Body of pancreas (tissue), 4 donors: ENCODE measurements around the gene POLD1.
"Not testable (repeated sequence)": the region's sequence is repeated elsewhere in the genome, so short reads cannot be mapped to it uniquely, and the experiment has no call there.

Experiments used
- CTCF ChIP-seq, 7 experiments: fragments of 450-650 bp in 4 of 7; fragments of 200-600 bp in 3 of 7; sonication (generic) in 3 of 7; IDR thresholded peaks; one replicate each; pipeline ENCODE4 v1.5.1; 2016 to 2019; ENCODE audit warnings: antibody characterized with exemption in 7 of 7
- POLR2A ChIP-seq, 3 donors: fragments of 450-650 bp; IDR thresholded peaks; one replicate each; pipeline ENCODE4 v1.6.1; 2016; ENCODE audit warnings: antibody characterized with exemption in 3 of 3, mild to moderate bottlenecking in 2 of 3

DNA sequence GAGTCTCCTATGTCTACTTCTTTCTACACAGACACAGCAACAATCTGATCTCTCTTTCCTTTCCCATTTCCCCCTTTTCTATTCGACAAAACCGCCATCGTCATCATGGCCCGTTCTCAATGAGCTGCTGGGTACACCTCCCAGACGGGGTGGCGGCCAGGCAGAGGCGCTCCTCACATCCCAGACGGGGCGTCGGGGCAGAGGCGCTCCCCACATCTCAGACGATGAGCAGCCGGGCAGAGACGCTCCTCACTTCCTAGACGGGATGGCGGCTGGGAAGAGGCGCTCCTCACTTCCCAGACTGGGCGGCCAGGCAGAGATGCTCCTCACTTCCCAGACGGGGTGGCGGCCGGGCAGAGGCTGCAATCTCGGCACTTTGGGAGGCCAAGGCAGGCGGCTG lies 6.8 kb downstream of the POLD1 start:
- not testable (repeated sequence) for TF ChIP-seq CTCF, POLR2A (IDR thresholded peaks at IDR 0.05)
